Measurements from ENCODE around the gene PCDHGA6.
"Not testable (repeated sequence)": the region's sequence is repeated elsewhere in the genome, so short reads cannot be mapped to it uniquely, and the experiment has no call there.

The PCDHGA6 gene

GRCh38 chr5:141360685-141361084 is 13.0 kb upstream of the PCDHGA6 start:
- no peak for DNase-seq

GRCh38 chr5:141362719-141363118 is 11.0 kb upstream of the PCDHGA6 start:
- no peak for DNase-seq

DNA sequence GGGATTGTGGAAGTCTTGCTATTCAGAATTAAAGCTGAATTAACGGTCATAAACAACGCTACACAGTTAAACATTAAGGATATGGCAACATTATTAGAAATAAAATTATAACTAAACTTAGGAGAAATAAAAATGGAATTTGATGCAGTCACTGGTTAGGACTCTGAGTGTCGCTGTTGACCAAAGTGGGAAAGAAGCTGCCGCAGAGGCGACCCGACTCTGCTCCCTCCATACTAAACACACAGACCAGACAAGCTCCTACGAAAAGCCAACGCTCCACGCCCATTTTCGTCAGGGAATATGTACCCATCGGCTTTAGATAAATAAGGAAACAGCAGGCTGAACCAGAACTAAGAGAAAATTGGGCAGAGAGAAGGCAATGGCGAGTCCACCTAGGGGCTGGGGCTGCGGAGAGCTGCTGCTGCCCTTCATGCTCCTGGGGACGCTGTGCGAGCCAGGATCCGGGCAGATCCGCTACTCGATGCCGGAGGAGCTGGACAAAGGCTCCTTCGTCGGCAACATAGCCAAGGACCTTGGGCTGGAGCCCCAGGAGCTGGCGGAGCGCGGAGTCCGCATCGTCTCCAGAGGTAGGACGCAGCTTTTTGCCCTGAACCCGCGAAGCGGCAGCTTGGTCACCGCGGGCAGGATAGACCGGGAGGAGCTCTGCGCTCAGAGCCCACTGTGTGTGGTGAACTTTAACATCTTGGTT is 9.6 kb upstream of the PCDHGA6 start, which contains the start of gene PCDHGA5:
TSS of gene PCDHGA5 (plus strand) at position 211 of the 709 bp plus-strand sequence. CDS start at position 380, 169 bp downstream.
- no peak for DNase-seq

- no peak for DNase-seq
Observed at GRCh38 chr5:141366016-141366896, 7.4 kb upstream of the PCDHGA6 start.

- no peak for DNase-seq
Observed at GRCh38 chr5:141369994-141370848, 3.5 kb upstream of the PCDHGA6 start, which contains the start of gene PCDHGB3. PCDHGB3 (plus strand) TSS chr5:141370242; CDS start chr5:141370395, 153 bp downstream.

DNA sequence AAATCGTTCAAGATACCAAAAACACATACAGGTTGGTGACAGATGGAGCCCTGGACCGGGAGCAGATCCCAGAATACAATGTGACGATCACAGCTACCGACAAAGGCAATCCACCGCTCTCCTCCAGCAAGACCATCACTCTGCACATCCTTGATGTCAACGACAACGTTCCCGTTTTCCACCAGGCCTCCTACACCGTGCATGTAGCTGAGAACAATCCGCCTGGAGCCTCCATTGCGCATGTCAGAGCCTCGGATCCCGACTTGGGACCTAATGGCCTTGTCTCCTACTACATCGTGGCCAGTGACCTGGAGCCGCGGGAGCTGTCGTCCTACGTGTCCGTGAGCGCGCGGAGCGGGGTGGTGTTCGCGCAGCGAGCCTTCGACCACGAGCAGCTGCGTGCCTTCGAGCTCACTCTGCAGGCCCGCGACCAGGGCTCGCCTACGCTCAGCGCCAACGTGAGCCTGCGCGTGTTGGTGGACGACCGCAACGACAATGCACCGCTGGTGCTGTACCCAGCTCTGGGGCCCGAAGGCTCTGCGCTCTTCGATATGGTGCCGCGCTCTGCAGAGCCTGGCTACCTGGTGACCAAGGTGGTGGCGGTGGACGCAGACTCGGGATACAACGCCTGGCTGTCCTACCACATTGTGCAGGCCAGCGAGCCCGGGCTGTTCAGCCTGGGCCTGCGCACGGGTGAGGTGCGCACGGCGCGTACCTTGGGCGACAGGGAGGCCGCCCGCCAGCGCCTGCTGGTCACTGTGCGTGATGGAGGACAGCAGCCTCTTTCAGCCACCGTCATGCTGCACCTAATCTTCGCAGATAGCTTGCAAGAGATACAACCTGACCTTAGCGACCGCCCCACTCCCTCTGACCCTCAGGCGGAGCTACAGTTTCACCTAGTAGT is 1.9 kb upstream of the PCDHGA6 start:
- DNase-seq = no peak

DNA sequence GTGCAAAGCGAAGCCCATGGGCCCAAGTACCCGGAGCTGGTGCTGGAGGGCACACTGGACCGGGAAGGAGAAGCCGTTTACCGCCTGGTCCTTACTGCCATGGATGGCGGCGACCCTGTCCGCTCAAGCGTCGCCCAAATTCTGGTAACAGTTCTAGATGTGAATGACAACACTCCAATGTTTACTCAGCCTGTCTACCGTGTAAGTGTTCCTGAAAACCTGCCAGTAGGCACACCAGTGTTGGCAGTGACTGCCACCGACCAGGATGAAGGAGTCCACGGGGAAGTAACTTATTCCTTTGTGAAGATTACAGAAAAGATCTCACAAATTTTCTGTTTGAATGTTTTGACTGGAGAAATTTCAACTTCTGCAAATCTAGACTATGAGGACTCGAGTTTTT is 936 bp downstream of the PCDHGA6 start:
- DNase-seq = no peak

DNA sequence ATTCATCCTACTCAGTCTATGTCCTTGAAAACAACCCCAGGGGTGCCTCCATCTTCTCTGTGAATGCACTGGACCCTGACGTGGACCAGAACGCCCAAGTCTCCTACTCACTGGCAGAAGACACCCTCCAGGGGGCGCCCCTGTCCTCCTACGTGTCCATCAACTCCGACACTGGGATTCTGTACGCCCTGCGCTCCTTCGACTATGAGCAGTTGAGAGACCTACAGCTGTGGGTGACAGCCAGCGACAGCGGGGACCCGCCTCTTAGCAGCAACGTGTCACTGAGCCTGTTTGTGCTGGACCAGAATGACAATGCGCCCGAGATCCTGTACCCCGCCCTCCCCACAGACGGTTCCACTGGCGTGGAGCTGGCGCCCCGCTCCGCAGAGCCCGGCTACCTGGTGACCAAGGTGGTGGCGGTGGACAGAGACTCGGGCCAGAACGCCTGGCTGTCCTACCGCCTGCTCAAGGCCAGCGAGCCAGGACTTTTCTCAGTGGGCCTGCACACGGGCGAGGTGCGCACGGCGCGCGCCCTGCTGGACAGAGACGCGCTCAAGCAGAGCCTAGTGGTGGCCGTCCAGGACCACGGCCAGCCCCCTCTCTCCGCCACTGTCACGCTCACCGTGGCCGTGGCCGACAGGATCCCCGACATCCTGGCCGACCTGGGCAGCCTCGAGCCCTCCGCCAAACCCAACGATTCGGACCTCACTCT is 1.9 kb downstream of the PCDHGA6 start:
- DNase-seq = not testable (repeated sequence)

DNA sequence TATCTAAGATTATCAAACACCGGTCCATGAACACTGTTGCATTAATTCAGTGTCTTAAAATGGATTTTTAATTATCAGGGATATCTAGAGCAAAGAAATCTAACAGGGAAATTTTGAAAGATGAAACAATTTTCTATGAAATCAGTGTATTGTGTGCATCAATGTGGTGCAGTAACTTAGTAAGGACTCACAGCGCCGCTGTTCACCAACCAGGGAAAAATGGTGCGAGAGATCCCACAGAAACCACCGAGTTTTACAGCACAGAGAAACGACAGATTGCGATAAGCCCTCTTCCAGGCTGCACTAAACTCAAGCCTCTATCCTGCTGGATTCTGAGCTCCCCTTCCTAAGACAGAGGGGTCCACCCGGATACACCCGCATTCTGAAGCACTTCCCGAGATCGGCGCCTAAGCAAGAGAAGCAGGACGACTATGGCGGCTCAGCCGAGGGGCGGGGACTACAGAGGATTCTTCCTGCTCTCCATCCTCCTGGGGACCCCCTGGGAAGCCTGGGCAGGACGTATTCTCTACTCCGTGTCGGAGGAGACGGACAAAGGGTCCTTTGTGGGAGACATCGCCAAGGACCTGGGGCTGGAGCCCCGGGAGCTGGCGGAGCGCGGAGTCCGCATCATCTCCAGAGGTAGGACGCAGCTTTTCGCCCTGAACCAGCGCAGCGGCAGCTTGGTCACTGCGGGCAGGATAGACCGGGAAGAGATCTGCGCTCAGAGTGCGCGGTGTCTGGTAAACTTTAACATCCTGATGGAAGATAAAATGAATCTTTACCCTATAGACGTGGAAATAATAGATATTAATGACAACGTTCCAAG is 9.0 kb downstream of the PCDHGA6 start, which contains the start of gene PCDHGA7:
TSS of gene PCDHGA7 (plus strand) at position 274 of the 826 bp plus-strand sequence. CDS start at position 432, 158 bp downstream.
- no peak for DNase-seq

GRCh38 chr5:141383345-141383744 is 9.7 kb downstream of the PCDHGA6 start:
- no peak for DNase-seq

DNA sequence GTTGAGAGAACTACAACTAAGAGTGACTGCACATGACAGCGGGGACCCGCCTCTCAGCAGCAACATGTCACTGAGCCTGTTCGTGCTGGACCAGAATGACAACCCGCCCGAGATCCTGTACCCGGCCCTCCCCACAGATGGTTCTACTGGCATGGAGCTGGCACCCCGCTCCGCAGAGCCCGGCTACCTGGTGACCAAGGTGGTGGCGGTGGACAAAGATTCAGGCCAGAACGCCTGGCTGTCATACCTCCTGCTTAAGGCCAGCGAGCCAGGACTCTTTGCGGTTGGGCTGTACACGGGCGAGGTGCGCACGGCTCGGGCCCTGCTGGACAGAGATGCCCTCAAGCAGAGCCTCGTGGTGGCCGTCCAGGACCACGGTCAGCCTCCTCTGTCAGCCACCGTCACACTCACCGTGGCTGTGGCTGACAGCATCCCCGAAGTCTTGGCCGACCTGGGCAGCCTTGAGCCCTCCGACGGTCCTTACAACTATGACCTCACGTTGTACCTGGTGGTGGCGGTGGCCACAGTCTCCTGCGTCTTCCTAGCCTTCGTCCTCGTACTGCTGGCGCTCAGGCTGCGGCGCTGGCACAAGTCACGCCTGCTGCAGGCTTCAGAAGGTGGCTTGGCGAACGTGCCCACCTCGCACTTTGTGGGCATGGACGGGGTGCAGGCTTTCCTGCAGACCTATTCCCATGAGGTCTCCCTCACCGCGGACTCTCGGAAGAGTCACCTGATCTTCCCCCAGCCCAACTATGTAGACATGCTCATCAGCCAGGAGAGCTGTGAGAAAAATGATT is 11.0 kb downstream of the PCDHGA6 start:
- DNase-seq = no peak

- DNase-seq = not testable (repeated sequence)
Observed at GRCh38 chr5:141387557-141388311, 14.0 kb downstream of the PCDHGA6 start, which contains the start of gene PCDHGB4. PCDHGB4 (plus strand) TSS chr5:141387698; CDS start chr5:141387885, 187 bp downstream.

- DNase-seq = no peak
Observed at GRCh38 chr5:141388661-141389060, 15.0 kb downstream of the PCDHGA6 start.

- DNase-seq = no peak
Observed at GRCh38 chr5:141389153-141390042, 15.7 kb downstream of the PCDHGA6 start.

DNA sequence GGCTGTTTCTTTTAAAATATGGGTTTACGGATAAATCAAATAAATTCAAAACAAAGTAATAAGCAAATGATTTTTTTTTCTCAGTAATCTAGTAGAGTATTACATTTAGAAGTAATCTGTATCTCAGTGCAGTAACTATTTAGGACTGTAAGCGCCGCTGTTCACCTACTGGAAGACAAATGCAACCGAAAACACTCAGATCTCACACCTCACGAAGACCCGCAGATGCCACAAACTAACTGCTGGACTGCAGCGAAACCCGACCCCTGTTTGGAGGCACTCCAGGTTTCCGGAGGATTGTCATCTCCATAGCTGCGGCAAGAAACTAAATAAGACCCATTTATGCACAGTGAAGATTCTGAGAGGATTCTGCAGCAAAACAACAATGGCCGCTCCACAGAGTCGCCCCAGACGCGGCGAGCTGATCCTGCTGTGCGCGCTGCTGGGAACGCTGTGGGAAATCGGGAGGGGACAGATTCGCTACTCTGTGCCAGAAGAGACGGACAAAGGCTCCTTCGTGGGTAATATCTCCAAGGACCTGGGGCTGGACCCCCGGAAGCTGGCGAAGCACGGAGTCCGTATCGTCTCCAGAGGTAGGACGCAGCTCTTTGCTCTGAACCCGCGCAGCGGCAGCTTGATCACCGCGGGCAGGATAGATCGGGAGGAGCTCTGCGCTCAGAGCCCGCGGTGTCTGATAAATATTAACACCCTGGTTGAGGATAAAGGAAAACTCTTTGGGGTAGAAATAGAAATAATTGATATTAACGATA is 18.9 kb downstream of the PCDHGA6 start, which contains the start of gene PCDHGA8:
TSS of gene PCDHGA8 (plus strand) at position 205 of the 770 bp plus-strand sequence. CDS start at position 386, 181 bp downstream.
- no peak for DNase-seq

DNA sequence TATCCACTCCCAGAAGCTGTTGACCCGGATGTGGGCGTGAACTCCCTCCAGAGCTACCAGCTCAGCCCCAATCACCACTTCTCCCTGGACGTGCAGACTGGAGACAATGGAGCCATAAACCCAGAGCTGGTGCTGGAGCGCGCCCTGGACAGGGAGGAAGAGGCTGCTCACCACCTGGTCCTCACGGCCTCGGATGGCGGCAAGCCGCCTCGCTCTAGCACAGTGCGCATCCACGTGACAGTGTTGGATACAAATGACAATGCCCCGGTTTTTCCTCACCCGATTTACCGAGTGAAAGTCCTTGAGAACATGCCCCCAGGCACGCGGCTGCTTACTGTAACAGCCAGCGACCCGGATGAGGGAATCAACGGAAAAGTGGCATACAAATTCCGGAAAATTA is 19.6 kb downstream of the PCDHGA6 start:
- no peak for DNase-seq

All from NCI-H1092 (cell line).